ENCODE measurements around the gene TEX19. TPM values are rescaled to one million over a fixed set of nuclear protein-coding genes. Genes with fewer than 3 reads are reported as not detected.

TEX19 gene
- total RNA-seq, 1 donor from 2014 or later, result not detected

GRCh38 chr17:82330322-82331239, 28.5 kb upstream of the TEX19 start:
- ChIA-PET CTCF (no interaction called here), POLR2A (interaction anchor here (0.9 kb wide), 1 partner anchor 10 kb away, joined by 3 read pairs; no protein-coding TSS in a partner anchor)
- no peaks in the 10 kb centered on the region for H3K9me3 Mint-ChIP-seq
- ATAC-seq (ENCODE audit: low read depth) (no peak), DNase-seq (no peak)
- TF ChIP-seq CTCF (IDR thresholded peaks at IDR 0.05), result no peak
- peaks cover 18% of the 10 kb centered on the region for H3K27me3 Mint-ChIP-seq
- no peak overlapping the region for H3K4me3 Mint-ChIP-seq
- H3K27ac Mint-ChIP-seq, result no peak overlapping the region
- intact Hi-C loops (cut with micrococcal nuclease), result no loop called here
- H3K36me3 Mint-ChIP-seq (ENCODE audit: low read depth), result no peaks in the 10 kb centered on the region
- peaks cover 22% of the 10 kb centered on the region for H3K4me1 Mint-ChIP-seq

- Mint-ChIP-seq H3K4me1 (peaks cover 28% of the 10 kb centered on the region), H3K4me3 (no peak overlapping the region), H3K27me3 (peaks cover 18% of the 10 kb centered on the region), H3K27ac (no peak overlapping the region), H3K9me3 (no peaks in the 10 kb centered on the region), H3K36me3 (ENCODE audit: low read depth) (no peaks in the 10 kb centered on the region)
- CTCF ChIA-PET, result no interaction called here
- POLR2A ChIA-PET, result interaction anchor here (0.9 kb wide), 1 partner anchor 9 kb away, joined by 3 read pairs; no protein-coding TSS in a partner anchor
- DNase-seq (no peak), ATAC-seq (ENCODE audit: low read depth) (no peak)
- TF ChIP-seq CTCF (IDR thresholded peaks at IDR 0.05), result no peak
- intact Hi-C loops (cut with micrococcal nuclease), result no loop called here
Measured at GRCh38 chr17:82331345-82331939, 27.6 kb upstream of the TEX19 start.

GRCh38 chr17:82332669-82333278, 26.3 kb upstream of the TEX19 start:
- no peak for TF ChIP-seq CTCF (IDR thresholded peaks at IDR 0.05)
- DNase-seq (no peak), ATAC-seq (ENCODE audit: low read depth) (peak; percentile 72)
- H3K4me3 Mint-ChIP-seq, result peak overlapping the region; percentile 71
- CTCF ChIA-PET, result interaction anchor here (1.2 kb wide), 1 partner anchor 11 kb away, joined by 3 read pairs; no protein-coding TSS in a partner anchor
- POLR2A ChIA-PET, result interaction anchor here (0.9 to 2.2 kb wide), 3 partner anchors 35 to 104 kb away, joined by 3 to 19 read pairs (median 3); partner anchors contain the start of gene SLC16A3
- H3K27ac Mint-ChIP-seq, result no peak overlapping the region
- peaks cover 13% of the 10 kb centered on the region for H3K27me3 Mint-ChIP-seq
- no peaks in the 10 kb centered on the region for H3K36me3 Mint-ChIP-seq (ENCODE audit: low read depth)
- peaks cover 28% of the 10 kb centered on the region for H3K4me1 Mint-ChIP-seq
- intact Hi-C loops (cut with micrococcal nuclease), result no loop called here
- no peaks in the 10 kb centered on the region for H3K9me3 Mint-ChIP-seq

GRCh38 chr17:82333279-82334171, 25.5 kb upstream of the TEX19 start, which contains the start of gene SECTM1:
Gene SECTM1, minus strand, starts transcription at chr17:82333766. Its CDS starts 6,526 bp downstream, at chr17:82327240.
- H3K27ac Mint-ChIP-seq, result no peak within 1 kb of the TSS
- H3K9me3 Mint-ChIP-seq, result no peaks in the 10 kb centered on the region
- H3K36me3 Mint-ChIP-seq (ENCODE audit: low read depth), result no peaks in the 10 kb centered on the region
- peak within 1 kb of the TSS; percentile 85 for H3K4me3 Mint-ChIP-seq
- CTCF ChIA-PET, result interaction anchor here (1.2 kb wide), 1 partner anchor 10 kb away, joined by 3 read pairs; no protein-coding TSS in a partner anchor
- ATAC-seq (ENCODE audit: low read depth), result peak; percentile 54
- TF ChIP-seq CTCF (IDR thresholded peaks at IDR 0.05), result no peak
- intact Hi-C loops (cut with micrococcal nuclease), result no loop called here
- H3K27me3 Mint-ChIP-seq, result peaks cover 13% of the 10 kb centered on the region
- no peak for DNase-seq
- peaks cover 28% of the 10 kb centered on the region for H3K4me1 Mint-ChIP-seq
- POLR2A ChIA-PET, result interaction anchor here (0.9 to 2.2 kb wide), 3 partner anchors 36 to 105 kb away, joined by 3 to 19 read pairs (median 3); partner anchors contain the start of gene SLC16A3
